Panc1 (cell line): ENCODE results near the gene B2M.

Source experiments
- POLR2AphosphoS5 ChIP-seq: IDR thresholded peaks from 2 replicates; pipeline ENCODE4 v1.6.1; 2012; ENCODE audit warnings: mild to moderate bottlenecking, low read depth, low read length, moderate library complexity
- TF ChIP-seq, protein P1 (sequence below): fragments of 450-650 bp; IDR thresholded peaks from 2 replicates; pipeline ENCODE4 v1.5.1; 2017; ENCODE audit warnings: mild to moderate bottlenecking

DNA sequence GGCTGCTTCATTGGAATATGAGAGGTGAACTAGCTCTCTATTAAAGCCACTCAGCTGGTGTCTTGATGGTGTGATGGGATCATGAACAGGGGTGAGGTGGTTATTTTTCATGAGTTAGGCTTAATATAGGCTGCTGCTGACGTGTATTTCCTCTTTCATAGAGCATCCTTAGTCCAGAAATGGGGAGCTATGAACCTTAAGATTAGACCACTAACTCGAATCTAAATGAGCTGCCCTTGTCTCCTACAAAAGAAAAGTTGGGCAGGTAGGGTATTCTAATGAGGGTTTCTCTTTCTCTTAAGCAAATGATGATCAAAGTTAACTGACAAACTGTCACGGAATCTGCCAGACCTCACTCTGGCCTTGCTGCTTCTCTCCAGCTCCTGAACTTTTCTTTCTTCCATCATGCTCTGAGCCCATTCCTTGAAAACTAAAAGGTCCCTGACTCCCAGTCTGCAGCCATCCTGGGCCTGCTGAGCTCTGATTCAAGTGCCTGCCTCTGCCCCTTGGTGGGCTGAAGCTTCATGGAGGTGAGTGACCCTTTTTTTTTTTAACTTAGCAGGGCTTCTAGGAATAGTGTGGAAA is 25.0 kb downstream of the B2M start, which contains the start of gene TRIM69:
- TF ChIP-seq POLR2AphosphoS5, result no peak
- TF ChIP-seq, protein P1, sequence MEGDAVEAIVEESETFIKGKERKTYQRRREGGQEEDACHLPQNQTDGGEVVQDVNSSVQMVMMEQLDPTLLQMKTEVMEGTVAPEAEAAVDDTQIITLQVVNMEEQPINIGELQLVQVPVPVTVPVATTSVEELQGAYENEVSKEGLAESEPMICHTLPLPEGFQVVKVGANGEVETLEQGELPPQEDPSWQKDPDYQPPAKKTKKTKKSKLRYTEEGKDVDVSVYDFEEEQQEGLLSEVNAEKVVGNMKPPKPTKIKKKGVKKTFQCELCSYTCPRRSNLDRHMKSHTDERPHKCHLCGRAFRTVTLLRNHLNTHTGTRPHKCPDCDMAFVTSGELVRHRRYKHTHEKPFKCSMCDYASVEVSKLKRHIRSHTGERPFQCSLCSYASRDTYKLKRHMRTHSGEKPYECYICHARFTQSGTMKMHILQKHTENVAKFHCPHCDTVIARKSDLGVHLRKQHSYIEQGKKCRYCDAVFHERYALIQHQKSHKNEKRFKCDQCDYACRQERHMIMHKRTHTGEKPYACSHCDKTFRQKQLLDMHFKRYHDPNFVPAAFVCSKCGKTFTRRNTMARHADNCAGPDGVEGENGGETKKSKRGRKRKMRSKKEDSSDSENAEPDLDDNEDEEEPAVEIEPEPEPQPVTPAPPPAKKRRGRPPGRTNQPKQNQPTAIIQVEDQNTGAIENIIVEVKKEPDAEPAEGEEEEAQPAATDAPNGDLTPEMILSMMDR, result no peak
